Right cardiac atrium (tissue), 5 donors: ENCODE data around the gene CCM2L. TPM values are rescaled to one million over a fixed set of nuclear protein-coding genes. Genes with fewer than 3 reads are reported as not detected.
A peak's percentile ranks its signal among the peaks of the same experiment; 100 is the strongest.

ENCODE experiments used
- ATAC-seq, 2 donors: fragments of 200-7000 bp; cut with Tn5 transposase; one replicate each; pipeline versions ENCODE4 v1.8.0 to v1.9.1; 2020; ENCODE audit warnings: moderate library complexity in 2 of 2, mild to moderate bottlenecking in 1 of 2
- DNase-seq, 3 donors: peaks; one replicate each; pipeline ENCODE4 v3.0.0-alpha.2; 2020
- H3K27ac ChIP-seq: one replicate; pipeline ENCODE4 v1.5.1; 2013; ENCODE audit warnings: mild to moderate bottlenecking, low read length, control low read depth, moderate library complexity
- H3K27me3 ChIP-seq: one replicate; pipeline ENCODE4 v1.6.1; 2013; ENCODE audit not compliant: control insufficient read depth, insufficient read depth
- H3K4me1 ChIP-seq: one replicate; pipeline ENCODE4 v1.6.1; 2013; ENCODE audit warnings: low read length; ENCODE audit not compliant: control insufficient read depth, insufficient read depth
- H3K4me3 ChIP-seq: one replicate; pipeline ENCODE4 v1.5.1; 2013; ENCODE audit warnings: low read length, control low read depth
- H3K9me3 ChIP-seq: one replicate; pipeline ENCODE4 v1.6.1; 2013; ENCODE audit warnings: low read length; ENCODE audit not compliant: control insufficient read depth
- WGBS: extraction: QIAGEN DNeasy Blood & Tissue Kit; methylation state at CpG from one replicate; pipeline ENCODE4 v1.1.7; 2013; 5-methylcytosine and 5-hydroxymethylcytosine counted together
- intact Hi-C, 4 donors: fragments of 100-400 bp; cut with DNase I; formaldehyde crosslinking; loops; one replicate each; pipeline versions ENCODE4 v1.11.0 to v1.14.0; 2022 to 2023
- polyA plus RNA-seq: library from polyadenylated mRNA; stranded (reverse); fragments of 200-250 nt; gene quantifications from one replicate; pipeline ENCODE4 v1.2.3, GENCODE V29; 2013
- total RNA-seq, 4 donors: library from RNA; stranded (reverse); fragmentation: NEBNext Ultra II Directional; extraction: Animal tissue kit (Norgen Biotek cat#: 25700); gene quantifications; one replicate each; pipeline ENCODE4 v1.2.1, GENCODE V29; 2021
- donor health status: healthy with polysubstance abuse.
- donor health status: DM: no; HTN: yes; CAD: no.
- donor health status: DM: no; HTN: no; CAD: no.
- donor health status: DM: no; HTN: yes; CAD: no; lungs with severe emphysema.
- donor health status: DM: yes; HTN: yes; CAD: no.

The CCM2L gene
- total and polyA plus RNA-seq, 5 donors, result 5.6 to 10.3 (median 9.4) TPM

GRCh38 chr20:32045999-32046398, 35.8 kb downstream of the CCM2L start:
- whole genome bisulfite sequencing, result 69% methylated on average over 3 of the region's 3 CpGs
- intact Hi-C loops, result no loop called here
- no peaks in the 10 kb centered on the region for H3K27me3 ChIP-seq
- DNase-seq (no peak), ATAC-seq (no peak)
- H3K27ac ChIP-seq, result no peak overlapping the region
- no peaks in the 10 kb centered on the region for H3K9me3 ChIP-seq
- no peak overlapping the region for H3K4me3 ChIP-seq
- no peaks in the 10 kb centered on the region for H3K4me1 ChIP-seq

GRCh38 chr20:32050324-32050841, 40.1 kb downstream of the CCM2L start:
- no peak for ATAC-seq
- Histone ChIP-seq H3K4me1 (no peaks in the 10 kb centered on the region), H3K9me3 (no peaks in the 10 kb centered on the region), H3K4me3 (no peak overlapping the region), H3K27ac (no peak overlapping the region), H3K27me3 (no peaks in the 10 kb centered on the region)
- WGBS, result 96% methylated on average over 4 of the region's 4 CpGs
- DNase-seq, result no peak
- intact Hi-C loops, result no loop called here

- H3K9me3 ChIP-seq, result no peaks in the 10 kb centered on the region
- intact Hi-C loops, result no loop called here
- H3K4me1 ChIP-seq, result no peaks in the 10 kb centered on the region
- no peaks in the 10 kb centered on the region for H3K27me3 ChIP-seq
- no peak overlapping the region for H3K4me3 ChIP-seq
- WGBS, result 19% methylated on average over 17 of the region's 17 CpGs
- H3K27ac ChIP-seq, result no peak overlapping the region
- DNase-seq (peak; percentile 56 to 82 (median 81)), ATAC-seq (peak; percentile 76 to 81)
Measured at GRCh38 chr20:32050851-32051556, 40.8 kb downstream of the CCM2L start.

GRCh38 chr20:32051720-32052089, 41.5 kb downstream of the CCM2L start:
- DNase-seq, result no peak
- H3K27ac ChIP-seq, result no peak overlapping the region
- ATAC-seq, result no peak
- no peaks in the 10 kb centered on the region for H3K4me1 ChIP-seq
- intact Hi-C loops, result no loop called here
- no peaks in the 10 kb centered on the region for H3K9me3 ChIP-seq
- H3K4me3 ChIP-seq, result peak overlapping the region; percentile 45
- WGBS, result 12% methylated on average over 14 of the region's 14 CpGs
- no peaks in the 10 kb centered on the region for H3K27me3 ChIP-seq

- H3K4me1 ChIP-seq, result no peaks in the 10 kb centered on the region
- H3K9me3 ChIP-seq, result no peaks in the 10 kb centered on the region
- 1% methylated on average over 58 of the region's 58 CpGs for WGBS
- DNase-seq (peak; percentile 56 to 79 (median 78)), ATAC-seq (peak; percentile 71 to 81)
- no peaks in the 10 kb centered on the region for H3K27me3 ChIP-seq
- peak within 1 kb of the TSS; percentile 45 for H3K4me3 ChIP-seq
- intact Hi-C loops, result no loop called here
- H3K27ac ChIP-seq, result no peak within 1 kb of the TSS
Measured at GRCh38 chr20:32052090-32052777, 42.0 kb downstream of the CCM2L start, which contains the start of gene HCK. Gene HCK (plus strand): TSS chr20:32052242.

GRCh38 chr20:32052778-32053362, 42.6 kb downstream of the CCM2L start:
- Histone ChIP-seq H3K27ac (no peak overlapping the region), H3K4me1 (no peaks in the 10 kb centered on the region), H3K27me3 (no peaks in the 10 kb centered on the region), H3K4me3 (peak overlapping the region; percentile 45), H3K9me3 (no peaks in the 10 kb centered on the region)
- ATAC-seq (peak; percentile 70 to 73), DNase-seq (peak; percentile 67 to 89 (median 84))
- 15% methylated on average over 22 of the region's 22 CpGs for WGBS
- intact Hi-C loops, result no loop called here

- DNase-seq (no peak), ATAC-seq (no peak)
- intact Hi-C loops, result no loop called here
- 82% methylated on average over 3 of the region's 3 CpGs for WGBS
- Histone ChIP-seq H3K4me1 (no peaks in the 10 kb centered on the region), H3K27me3 (no peaks in the 10 kb centered on the region), H3K27ac (no peak overlapping the region), H3K9me3 (no peaks in the 10 kb centered on the region), H3K4me3 (no peak overlapping the region)
Measured at GRCh38 chr20:32053648-32054047, 43.4 kb downstream of the CCM2L start.

GRCh38 chr20:32056708-32057483, 46.7 kb downstream of the CCM2L start:
- intact Hi-C loops, result no loop called here
- Histone ChIP-seq H3K27me3 (no peaks in the 10 kb centered on the region), H3K4me3 (no peak overlapping the region), H3K27ac (no peak overlapping the region), H3K4me1 (no peaks in the 10 kb centered on the region), H3K9me3 (no peaks in the 10 kb centered on the region)
- ATAC-seq, result peak in 1 of 2 donors; percentile 42
- WGBS, result 69% methylated on average over 10 of the region's 10 CpGs
- DNase-seq, result no peak

GRCh38 chr20:32057656-32058184, 47.5 kb downstream of the CCM2L start:
- Histone ChIP-seq H3K27me3 (no peaks in the 10 kb centered on the region), H3K27ac (no peak overlapping the region), H3K4me3 (no peak overlapping the region), H3K4me1 (no peaks in the 10 kb centered on the region), H3K9me3 (no peaks in the 10 kb centered on the region)
- ATAC-seq (no peak), DNase-seq (no peak)
- intact Hi-C loops, result no loop called here
- 70% methylated on average over 8 of the region's 8 CpGs for WGBS

GRCh38 chr20:32059189-32059588, 49.0 kb downstream of the CCM2L start:
- no peaks in the 10 kb centered on the region for H3K9me3 ChIP-seq
- intact Hi-C loops, result no loop called here
- ATAC-seq (no peak), DNase-seq (no peak)
- H3K4me1 ChIP-seq, result no peaks in the 10 kb centered on the region
- no peak overlapping the region for H3K4me3 ChIP-seq
- WGBS, result 97% methylated on average over 1 of the region's 1 CpG
- no peak overlapping the region for H3K27ac ChIP-seq
- H3K27me3 ChIP-seq, result no peaks in the 10 kb centered on the region
